MM.1S (cell line): ENCODE data around the gene ELOF1.

Experiments
- DNase-seq: peaks from one replicate; pipeline ENCODE4 v3.0.0-alpha.2; 2015
- H2AFZ ChIP-seq: fragments of 300-600 bp; sonication (generic); 2 replicates; pipeline ENCODE4 v1.6.0; 2016; ENCODE audit warnings: antibody characterized with exemption, low read length
- H3F3A ChIP-seq: fragments of 300-600 bp; sonication (generic); 2 replicates; pipeline ENCODE4 v1.6.1; 2016; ENCODE audit warnings: mild to moderate bottlenecking, antibody characterized with exemption, low read length, moderate library complexity, mixed read lengths; ENCODE audit not compliant: insufficient read depth
- H3K27ac ChIP-seq: fragments of 300-600 bp; sonication (generic); 2 replicates; pipeline ENCODE4 v1.5.1; 2016; ENCODE audit warnings: mild to moderate bottlenecking, low read length
- H3K27me3 ChIP-seq: fragments of 300-600 bp; sonication (generic); replicated peaks from 2 replicates; pipeline ENCODE4 v1.6.0; 2016; ENCODE audit warnings: low read length; ENCODE audit not compliant: insufficient read depth
- H3K36me3 ChIP-seq: fragments of 300-600 bp; sonication (generic); replicated peaks from 2 replicates; pipeline ENCODE4 v1.6.1; 2016; ENCODE audit warnings: mild to moderate bottlenecking, low read length, mixed read lengths; ENCODE audit not compliant: insufficient read depth
- H3K4me1 ChIP-seq: fragments of 300-600 bp; sonication (generic); 2 replicates; pipeline ENCODE4 v1.6.1; 2016; ENCODE audit warnings: low read length, mixed read lengths
- H3K4me2 ChIP-seq: fragments of 300-600 bp; sonication (generic); 2 replicates; pipeline ENCODE4 v1.6.0; 2016; ENCODE audit warnings: low read depth, low read length
- H3K4me3 ChIP-seq: fragments of 300-600 bp; sonication (generic); 2 replicates; pipeline ENCODE4 v1.5.1; 2016; ENCODE audit warnings: low read length, mixed read lengths
- H3K79me2 ChIP-seq: fragments of 300-600 bp; sonication (generic); 2 replicates; pipeline ENCODE4 v1.6.1; 2016; ENCODE audit warnings: mixed run types, low read length, mixed read lengths
- H3K9ac ChIP-seq: fragments of 300-600 bp; sonication (generic); 2 replicates; pipeline ENCODE4 v1.6.1; 2016; ENCODE audit warnings: low read length, mixed read lengths
- H3K9me2 ChIP-seq: fragments of 300-600 bp; sonication (generic); replicated peaks from 2 replicates; pipeline ENCODE4 v1.6.1; 2016; ENCODE audit warnings: mild to moderate bottlenecking, low read length, mixed read lengths; ENCODE audit not compliant: insufficient read depth
- H3K9me3 ChIP-seq: fragments of 300-600 bp; sonication (generic); replicated peaks from 2 replicates; pipeline ENCODE4 v1.6.1; 2016; ENCODE audit warnings: mild to moderate bottlenecking, low read length, mixed read lengths; ENCODE audit not compliant: insufficient read depth
- H4K20me1 ChIP-seq: fragments of 300-600 bp; sonication (generic); 2 replicates; pipeline ENCODE4 v1.6.1; 2016; ENCODE audit warnings: mild to moderate bottlenecking, low read length, moderate library complexity, mixed read lengths; ENCODE audit not compliant: insufficient read depth
- EZH2 ChIP-seq: fragments of 300-600 bp; sonication (generic); optimal IDR thresholded peaks from 2 replicates; pipeline ENCODE3; 2017; ENCODE audit warnings: low read depth, mild to moderate bottlenecking, antibody characterized with exemption, low read length, mixed read lengths
- EZH2phosphoT487 ChIP-seq: fragments of 300-600 bp; sonication (generic); IDR thresholded peaks from 2 replicates; pipeline ENCODE4 v1.6.1; 2018; ENCODE audit warnings: antibody characterized with exemption, low read length
- TF ChIP-seq, protein P1 (sequence below): fragments of 300-600 bp; sonication (generic); IDR thresholded peaks from 2 replicates; pipeline ENCODE4 v1.5.1; 2016; ENCODE audit warnings: antibody characterized with exemption, low read length, mixed read lengths

Gene ELOF1

GRCh38 chr19:11550265-11550664 is 8.8 kb downstream of the ELOF1 start:
- H3F3A ChIP-seq: no peaks in the 10 kb centered on the region
- DNase-seq: no peak

DNA sequence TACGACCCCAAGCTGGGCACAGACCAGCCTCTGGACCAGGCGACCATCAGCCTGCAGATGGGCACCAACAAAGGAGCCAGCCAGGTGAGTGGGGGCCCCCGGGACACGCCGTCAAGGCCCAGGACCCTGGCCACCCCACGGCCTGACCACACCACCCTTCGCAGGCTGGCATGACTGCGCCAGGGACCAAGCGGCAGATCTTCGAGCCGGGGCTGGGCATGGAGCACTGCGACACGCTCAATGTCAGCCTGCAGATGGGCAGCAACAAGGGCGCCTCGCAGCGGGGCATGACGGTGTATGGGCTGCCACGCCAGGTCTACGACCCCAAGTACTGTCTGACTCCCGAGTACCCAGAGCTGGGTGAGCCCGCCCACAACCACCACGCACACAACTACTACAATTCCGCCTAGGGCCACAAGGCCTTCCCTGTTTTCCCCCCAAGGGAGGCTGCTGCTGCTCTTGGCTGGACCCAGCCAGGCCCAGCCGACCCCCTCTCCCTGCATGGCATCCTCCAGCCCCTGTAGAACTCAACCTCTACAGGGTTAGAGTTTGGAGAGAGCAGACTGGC is 9.6 kb downstream of the ELOF1 start:
- Histone ChIP-seq H3K4me3 (no peak overlapping the region), H3F3A (no peaks in the 10 kb centered on the region), H3K27me3 (peaks cover 13% of the 10 kb centered on the region), H3K36me3 (no peaks in the 10 kb centered on the region), H3K9me3 (no peaks in the 10 kb centered on the region), H3K9me2 (no peaks in the 10 kb centered on the region), H3K4me1 (no peaks in the 10 kb centered on the region), H3K9ac (no peak overlapping the region), H2AFZ (no peak overlapping the region), H3K27ac (no peak overlapping the region), H3K4me2 (no peak overlapping the region), H3K79me2 (no peaks in the 10 kb centered on the region), H4K20me1 (no peaks in the 10 kb centered on the region)
- no peak for DNase-seq
- no peak for TF ChIP-seq EZH2phosphoT487
- no peak for TF ChIP-seq EZH2
- TF ChIP-seq, protein P1, sequence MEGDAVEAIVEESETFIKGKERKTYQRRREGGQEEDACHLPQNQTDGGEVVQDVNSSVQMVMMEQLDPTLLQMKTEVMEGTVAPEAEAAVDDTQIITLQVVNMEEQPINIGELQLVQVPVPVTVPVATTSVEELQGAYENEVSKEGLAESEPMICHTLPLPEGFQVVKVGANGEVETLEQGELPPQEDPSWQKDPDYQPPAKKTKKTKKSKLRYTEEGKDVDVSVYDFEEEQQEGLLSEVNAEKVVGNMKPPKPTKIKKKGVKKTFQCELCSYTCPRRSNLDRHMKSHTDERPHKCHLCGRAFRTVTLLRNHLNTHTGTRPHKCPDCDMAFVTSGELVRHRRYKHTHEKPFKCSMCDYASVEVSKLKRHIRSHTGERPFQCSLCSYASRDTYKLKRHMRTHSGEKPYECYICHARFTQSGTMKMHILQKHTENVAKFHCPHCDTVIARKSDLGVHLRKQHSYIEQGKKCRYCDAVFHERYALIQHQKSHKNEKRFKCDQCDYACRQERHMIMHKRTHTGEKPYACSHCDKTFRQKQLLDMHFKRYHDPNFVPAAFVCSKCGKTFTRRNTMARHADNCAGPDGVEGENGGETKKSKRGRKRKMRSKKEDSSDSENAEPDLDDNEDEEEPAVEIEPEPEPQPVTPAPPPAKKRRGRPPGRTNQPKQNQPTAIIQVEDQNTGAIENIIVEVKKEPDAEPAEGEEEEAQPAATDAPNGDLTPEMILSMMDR: no peak

More at GRCh38 chr19:11550265-11550664, 8.8 kb downstream of the ELOF1 start:
- Histone ChIP-seq H3K9me3 (no peaks in the 10 kb centered on the region), H3K36me3 (no peaks in the 10 kb centered on the region), H2AFZ (no peak overlapping the region), H3K27me3 (peaks cover 5% of the 10 kb centered on the region), H3K27ac (no peak overlapping the region), H3K9me2 (no peaks in the 10 kb centered on the region), H3K4me2 (no peak overlapping the region), H3K79me2 (peaks cover 2% of the 10 kb centered on the region), H3K9ac (no peak overlapping the region), H3K4me1 (no peaks in the 10 kb centered on the region), H3K4me3 (no peak overlapping the region), H4K20me1 (no peaks in the 10 kb centered on the region)
- TF ChIP-seq, protein P1: no peak
- TF ChIP-seq EZH2phosphoT487 (no peak), EZH2 (no peak)

- TF ChIP-seq EZH2phosphoT487: no peak
- no peak for TF ChIP-seq EZH2
- TF ChIP-seq, protein P1: no peak
- no peaks in the 10 kb centered on the region for H3K9me3 ChIP-seq
- no peaks in the 10 kb centered on the region for H3K9me2 ChIP-seq
- no peaks in the 10 kb centered on the region for H3K4me1 ChIP-seq
- H3K9ac ChIP-seq: no peak overlapping the region
- no peak overlapping the region for H3K4me3 ChIP-seq
- H4K20me1 ChIP-seq: no peaks in the 10 kb centered on the region
- peaks cover 21% of the 10 kb centered on the region for H3K27me3 ChIP-seq
- DNase-seq: no peak
- no peaks in the 10 kb centered on the region for H3K79me2 ChIP-seq
- no peak overlapping the region for H3K4me2 ChIP-seq
- no peaks in the 10 kb centered on the region for H3K36me3 ChIP-seq
- H3K27ac ChIP-seq: no peak overlapping the region
- H3F3A ChIP-seq: no peaks in the 10 kb centered on the region
- no peak overlapping the region for H2AFZ ChIP-seq
These were observed 10.9 kb downstream of the ELOF1 start for GRCh38 chr19:11547929-11548700.
